8988T (cell line): ENCODE results near the gene MSX1.

Experiments used
- DNase-seq: peaks from one replicate; pipeline ENCODE4 v3.0.0; 2011

MSX1 gene

DNA sequence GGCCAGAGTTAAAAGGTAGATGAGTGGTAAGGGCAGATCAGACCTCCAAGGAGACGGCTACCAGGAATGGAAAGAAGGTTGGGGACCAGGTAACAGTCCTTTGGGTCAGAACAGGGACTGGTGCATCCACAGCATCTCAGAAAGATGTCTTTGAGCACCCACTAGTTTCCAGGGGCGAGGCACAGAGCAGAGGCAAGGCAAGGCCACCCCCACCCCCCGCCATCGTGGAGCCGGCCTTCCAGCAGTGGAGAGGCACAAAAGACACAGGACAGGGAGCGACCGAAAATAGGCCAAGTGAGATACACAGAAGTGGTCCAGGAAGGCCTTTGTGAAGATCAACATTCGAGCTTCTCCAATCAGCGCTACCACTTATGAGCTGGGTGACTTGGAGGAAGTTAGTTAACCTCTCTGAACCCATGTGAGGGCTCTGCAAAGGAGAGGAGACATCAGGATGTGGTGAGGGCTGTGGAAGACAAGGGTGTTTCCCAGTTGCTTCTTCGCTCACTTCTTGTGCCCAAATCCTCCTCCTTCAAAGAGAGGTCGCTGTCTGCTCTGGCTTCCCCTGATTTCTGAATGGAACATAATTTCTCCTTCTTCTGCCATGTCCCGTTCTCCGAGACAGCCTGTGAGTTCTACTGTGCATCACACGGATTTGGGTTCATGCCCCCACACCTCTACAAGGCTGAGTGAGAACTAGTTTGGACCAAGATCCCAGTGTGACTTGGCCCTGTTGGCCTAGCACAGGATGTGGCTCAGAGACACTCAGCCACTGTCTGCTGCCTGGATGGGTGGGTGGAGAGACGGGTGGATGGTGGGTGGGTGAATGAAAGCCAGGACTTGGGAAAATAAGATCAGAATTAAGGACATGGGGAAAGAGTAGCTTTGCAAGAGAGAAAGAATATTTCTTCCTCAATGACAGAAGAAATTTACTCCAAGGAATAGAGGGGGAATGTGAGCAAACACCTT, 16.7 kb upstream of the MSX1 start:
- DNase-seq: no peak

DNA sequence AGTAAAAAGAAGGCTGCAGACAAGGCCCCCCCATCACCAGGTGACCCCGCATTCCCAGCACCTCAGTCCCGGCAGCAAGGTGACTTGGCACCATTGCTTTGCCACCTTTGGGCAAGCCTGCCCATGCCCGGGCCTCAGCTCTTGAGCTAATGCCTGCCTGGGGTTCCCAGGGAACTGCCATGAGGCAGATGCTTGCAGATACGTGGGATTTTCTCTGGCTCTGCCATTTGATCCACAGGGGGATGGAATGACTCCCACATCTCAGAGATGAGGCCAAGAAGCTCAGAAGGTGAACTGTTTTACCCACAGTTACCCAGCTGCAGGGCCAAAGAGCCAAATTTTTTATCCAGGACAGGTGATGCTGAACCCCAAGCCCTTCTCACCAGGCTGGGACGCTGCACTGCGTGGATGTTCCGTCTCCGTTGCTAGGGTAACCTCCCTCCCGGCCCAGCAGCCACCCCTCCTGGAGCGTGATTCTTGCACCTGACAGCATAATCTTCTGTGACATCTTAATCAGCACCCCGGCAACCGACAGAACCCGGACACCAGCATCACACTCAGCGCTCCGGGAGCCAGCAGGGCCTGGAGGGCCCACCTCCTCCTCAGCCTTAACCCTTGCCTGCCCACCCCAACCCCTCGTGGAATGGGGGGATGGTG, 15.7 kb upstream of the MSX1 start:
- no peak for DNase-seq

DNA sequence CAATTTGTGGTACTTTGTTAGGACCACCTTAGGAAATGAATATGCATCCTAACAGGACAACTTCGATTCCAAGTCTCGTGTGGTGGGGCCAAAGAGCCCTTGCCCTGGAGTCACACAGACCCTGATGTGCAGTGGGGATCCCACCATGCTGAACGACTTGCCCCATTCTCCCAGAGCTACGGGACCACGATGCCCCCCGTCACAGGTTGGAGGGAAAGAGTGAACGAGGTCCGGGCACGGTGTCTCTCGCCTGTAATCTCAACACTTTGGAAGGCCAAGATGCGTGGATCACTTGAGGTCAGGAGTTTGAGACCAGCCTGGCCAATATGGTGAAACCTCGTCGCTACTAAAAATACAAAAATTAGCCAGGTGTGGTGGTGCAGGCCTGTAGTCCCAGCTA, 14.4 kb upstream of the MSX1 start:
- no peak for DNase-seq

GRCh38 chr4:4847011-4847410, 12.5 kb upstream of the MSX1 start:
- no peak for DNase-seq

- DNase-seq: no peak
Measured at GRCh38 chr4:4848540-4848939, 10.9 kb upstream of the MSX1 start.

GRCh38 chr4:4849106-4849505, 10.4 kb upstream of the MSX1 start:
- no peak for DNase-seq

DNA sequence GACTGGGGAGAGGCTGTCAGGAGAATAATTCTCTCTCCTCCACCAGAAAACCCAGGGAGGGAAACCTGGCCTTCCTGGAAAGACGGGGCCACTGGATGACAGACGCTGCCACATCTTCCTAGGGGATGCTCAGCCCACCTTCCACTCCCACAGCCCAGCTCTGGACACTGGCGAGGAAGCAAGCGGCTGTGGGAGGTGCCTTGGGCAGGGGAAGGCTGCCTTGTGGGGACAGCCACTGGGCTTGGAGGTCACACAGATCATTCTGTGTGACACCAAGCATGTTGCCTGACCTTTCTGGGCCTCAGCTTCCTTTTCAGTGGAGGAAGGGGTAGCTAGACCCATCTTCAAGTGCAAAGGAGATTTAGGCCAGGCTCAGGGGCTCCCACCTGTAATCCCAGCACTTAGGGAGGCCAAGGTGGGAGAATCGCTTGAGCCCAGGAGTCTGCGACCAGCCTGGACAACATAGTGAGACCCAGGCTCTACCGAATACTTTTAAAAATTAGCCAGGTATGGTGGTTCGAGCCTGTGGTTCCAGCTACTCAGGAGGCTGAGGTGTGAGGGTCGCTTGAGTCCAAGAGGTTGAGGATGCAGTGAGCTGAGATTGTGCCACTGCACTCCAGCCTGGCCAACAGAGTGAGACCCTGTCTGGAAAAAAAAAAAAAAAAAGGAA, 9.8 kb upstream of the MSX1 start:
- DNase-seq: no peak

DNA sequence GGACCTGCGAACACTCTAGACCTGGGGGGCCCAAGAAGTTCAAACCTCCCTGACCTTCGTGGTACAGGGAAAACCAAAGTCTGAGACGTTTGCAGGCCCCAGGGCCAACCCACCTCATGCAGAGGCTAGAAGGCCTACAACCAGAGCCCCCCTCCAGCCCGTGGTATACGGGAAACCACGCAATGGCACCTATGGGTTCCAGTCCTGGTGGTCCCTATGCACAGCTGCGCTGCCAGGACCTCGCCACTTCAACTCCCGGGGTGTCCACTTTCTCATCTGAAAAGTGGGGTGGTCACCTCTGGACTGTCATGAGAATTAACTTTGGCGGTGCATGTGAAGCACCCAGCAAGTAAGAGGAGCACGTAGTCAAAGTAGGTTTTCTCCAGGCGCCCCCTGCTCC, 8.4 kb upstream of the MSX1 start:
- no peak for DNase-seq

DNA sequence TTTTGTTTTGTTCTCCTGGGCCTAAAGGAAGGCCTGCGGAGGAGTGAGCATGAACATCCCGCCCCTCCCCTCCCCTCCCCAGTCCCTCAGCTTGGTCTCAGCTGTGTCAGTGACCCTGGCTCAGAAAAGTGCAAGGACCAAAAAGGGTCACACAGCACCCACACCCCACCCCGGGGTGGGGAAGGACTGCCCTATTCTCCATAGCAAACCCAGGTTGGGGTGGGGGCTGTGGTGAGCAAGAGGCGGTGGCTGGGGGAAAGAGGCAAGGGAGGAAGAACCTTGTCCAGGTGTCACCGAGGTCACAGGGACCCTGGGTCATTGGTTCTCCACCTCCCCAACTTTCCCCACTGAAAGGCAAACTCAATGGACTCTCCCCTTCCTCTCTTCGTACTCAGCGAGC, 7.6 kb upstream of the MSX1 start:
- no peak for DNase-seq

DNA sequence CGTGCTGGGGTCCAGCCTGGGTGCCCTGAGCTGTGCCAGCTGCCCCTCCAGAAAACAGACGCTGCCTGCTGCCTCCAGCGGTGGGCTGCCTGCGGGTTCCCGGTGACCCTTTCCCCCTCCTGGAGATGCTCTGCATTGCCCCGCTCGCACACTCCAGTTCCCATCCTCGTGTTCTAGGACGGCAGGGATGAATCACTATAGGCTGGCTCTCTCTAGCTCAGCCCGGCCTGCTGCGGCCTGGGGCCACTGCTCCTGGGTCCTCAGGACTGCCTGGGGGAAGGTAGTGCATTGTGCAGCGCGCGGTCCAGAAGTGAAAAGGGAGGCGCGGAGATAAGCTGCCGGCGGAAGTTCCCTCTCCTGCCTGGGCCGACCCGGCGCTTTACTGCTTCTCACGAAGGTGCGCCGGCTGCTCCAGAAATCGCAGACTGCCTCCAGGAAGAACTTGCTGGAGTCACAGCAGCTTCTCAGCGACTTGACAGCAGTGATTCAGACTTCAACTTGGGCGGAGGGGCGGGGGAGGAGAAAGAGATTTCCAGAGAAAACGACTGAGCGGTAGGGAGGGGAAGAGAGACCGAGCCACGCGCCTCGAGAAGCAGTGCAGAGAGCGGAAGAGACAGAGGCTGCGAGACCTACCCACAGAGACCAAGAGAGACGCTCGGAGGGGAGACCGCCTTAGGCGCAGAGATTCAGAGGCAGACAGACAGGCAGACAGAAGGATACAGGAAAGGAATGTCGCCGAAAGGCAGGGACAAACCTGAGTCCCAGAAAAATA, 6.7 kb upstream of the MSX1 start:
- DNase-seq: no peak

DNA sequence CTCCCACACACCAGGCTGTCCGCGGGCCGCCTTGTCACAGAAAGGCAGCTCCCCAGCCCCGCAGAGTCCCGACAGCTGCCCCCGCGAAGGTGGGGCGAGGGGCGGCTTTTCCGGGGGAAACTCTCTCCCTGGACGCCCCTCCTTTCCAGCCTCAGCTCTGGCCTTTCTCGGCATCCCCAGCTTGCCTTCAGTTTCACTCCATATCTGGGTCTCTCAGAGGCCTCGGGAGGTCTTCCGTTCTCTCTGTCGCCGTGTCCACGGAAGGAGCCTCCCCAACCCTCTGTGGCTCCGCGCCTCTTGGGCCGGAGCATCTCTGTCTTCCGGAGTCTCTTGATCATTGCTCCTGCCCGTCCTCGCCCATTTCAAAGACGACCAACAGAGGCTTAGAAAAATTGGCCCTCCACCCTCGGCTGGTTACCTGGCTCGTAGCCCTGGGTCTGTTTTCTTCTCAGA, 6.1 kb upstream of the MSX1 start:
- no peak for DNase-seq

DNA sequence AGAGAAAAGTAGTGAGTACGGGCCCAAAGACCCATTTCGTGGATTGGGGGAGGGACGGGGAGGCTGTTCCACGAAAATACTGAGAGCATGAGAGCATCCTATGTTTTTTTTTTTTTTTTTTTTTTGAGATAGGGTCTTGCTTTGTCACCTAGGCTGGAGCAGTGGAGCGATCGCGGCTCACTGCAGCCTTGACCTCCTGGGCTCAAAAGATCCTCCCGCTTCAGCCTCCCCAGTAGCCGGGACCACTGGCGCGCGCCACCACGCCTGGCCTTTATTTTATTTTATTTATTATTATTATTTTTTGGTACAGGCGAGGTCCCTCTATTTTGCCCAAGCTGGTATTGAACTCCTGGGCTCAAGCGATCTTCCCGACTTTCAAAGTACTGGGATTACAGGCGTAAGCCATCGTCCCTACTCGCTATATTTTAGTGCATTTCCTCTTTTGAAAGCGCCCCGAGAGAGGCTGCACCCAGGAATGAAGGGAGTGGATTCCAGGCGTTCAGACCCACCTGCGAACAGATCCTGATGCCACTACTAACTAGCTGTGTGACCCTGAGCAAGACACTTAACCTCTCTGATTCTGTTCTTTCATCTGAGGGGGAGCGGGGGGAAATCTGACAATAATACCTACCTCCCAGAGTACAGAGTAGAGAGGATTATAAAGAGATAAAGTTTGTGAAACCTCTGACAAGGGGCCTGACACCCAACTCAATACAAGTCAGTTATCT, 5.4 kb upstream of the MSX1 start:
- no peak for DNase-seq

- DNase-seq: no peak
Measured at GRCh38 chr4:4854649-4855295, 4.7 kb upstream of the MSX1 start.

DNA sequence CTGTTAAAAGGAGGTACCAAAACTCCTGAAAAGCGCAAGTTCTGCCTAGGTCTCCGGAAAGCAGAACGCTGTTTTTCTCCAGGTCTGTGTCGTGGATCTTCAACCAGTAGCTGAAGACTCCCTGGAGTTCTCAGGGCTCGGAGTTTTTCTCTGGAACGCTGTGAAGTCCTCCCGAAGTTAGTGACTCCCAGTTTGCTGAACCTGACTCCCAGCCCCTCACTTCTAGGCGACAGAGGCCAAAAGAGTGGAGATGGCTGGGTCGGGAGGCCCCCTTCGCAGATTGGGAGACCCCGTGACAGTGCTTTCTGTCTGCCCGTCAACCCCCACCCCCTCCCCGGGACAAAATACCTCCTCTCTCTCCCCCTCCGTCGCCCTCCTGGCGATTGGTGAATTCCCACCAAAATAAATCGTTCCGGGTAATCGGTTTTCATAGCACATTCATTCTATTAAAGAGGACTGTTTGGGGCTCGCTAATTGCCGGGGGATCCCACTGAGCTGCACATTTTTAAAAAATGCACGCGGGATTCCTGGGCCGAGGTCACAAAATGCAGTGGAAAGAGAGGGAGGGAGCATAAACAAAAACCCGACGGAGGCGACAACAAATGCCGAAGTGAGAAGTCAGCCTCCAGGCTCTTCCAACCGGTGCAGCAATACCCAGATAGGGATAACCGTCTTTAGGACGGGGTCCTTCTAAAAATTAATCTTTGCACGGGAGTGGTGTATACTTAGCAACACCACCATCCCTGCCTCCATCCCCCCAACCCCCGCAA, 4.0 kb upstream of the MSX1 start:
- no peak for DNase-seq

- DNase-seq: no peak
Measured at GRCh38 chr4:4856071-4857000, 3.1 kb upstream of the MSX1 start.

DNA sequence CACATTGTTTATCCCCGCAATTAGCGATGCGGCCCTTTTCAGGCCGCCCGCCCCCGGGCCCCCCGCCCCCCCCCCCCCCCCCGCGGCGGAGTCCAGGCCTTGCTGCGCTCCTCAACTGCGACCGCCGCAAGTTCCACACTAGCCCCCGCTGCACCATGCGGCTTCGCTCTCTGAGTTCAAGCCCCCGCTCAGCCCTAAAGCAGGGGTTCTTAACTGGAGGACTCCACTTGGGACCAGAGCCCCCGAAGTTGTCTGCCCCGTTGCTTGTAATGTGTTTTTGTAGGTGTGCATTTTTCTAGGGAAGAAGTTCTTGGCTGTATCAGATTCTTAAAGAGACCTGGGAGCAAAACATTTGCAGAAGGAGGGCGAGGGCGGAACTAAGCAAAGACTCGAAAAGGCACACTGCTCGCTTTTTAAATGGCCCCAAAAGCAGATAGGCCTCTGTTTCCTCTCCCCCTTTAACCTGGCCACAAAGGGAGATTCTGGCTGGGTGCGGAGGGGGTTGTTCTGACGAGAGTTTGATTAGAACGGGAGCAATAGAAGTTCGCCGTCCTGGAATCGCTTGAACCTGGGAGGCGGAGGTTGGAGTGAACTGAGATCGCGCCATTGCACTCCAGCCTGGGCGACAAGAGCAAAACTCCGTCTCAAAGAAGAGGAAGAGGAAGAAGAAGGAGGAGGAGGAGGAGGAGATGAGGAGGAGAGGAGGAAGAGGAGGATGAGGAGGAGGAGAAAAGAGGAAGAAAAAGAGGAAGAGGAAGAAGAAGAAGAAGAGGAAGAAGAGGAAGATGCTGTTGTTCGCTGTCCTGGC, 2.3 kb upstream of the MSX1 start:
- no peak for DNase-seq

DNA sequence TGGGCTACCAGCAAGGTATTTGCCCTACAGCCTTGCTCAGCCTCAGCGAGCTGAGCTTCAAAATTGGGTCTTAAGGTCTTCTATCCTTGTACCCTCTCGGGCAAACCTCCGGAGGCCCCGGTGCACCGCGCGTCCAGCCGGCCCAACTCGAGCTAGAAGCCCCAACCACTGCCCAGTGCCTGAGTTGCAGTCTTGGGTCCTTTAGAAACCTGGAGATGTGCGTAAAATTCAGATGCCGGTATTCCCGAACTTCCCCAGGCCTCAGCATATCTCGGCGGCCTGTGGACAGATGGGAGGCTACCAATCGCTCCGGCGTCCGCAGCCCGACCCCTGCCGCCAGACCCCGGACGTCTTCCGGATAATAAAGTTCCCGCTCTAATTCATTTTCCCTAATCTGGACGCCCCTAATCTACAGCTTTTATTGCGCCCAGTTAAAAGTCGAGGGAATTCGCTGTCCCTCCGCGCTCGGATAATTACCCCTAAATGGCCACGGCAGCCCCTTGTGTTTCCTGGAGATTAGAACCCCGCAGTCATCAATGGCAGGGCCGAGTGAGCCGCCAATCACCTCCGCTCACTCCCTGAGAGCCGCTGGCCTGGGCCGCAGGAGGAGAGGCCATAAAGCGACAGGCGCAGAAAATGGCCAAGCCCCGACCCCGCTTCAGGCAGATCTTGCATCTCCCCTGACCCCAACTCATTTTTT, 1.5 kb upstream of the MSX1 start:
- no peak for DNase-seq
